ENCODE measurements around the gene PAFAH1B2.

PAFAH1B2 gene

GRCh38 chr11:117177534-117178209 lies 33.6 kb downstream of the PAFAH1B2 start:
- TF ChIP-seq, protein P1, sequence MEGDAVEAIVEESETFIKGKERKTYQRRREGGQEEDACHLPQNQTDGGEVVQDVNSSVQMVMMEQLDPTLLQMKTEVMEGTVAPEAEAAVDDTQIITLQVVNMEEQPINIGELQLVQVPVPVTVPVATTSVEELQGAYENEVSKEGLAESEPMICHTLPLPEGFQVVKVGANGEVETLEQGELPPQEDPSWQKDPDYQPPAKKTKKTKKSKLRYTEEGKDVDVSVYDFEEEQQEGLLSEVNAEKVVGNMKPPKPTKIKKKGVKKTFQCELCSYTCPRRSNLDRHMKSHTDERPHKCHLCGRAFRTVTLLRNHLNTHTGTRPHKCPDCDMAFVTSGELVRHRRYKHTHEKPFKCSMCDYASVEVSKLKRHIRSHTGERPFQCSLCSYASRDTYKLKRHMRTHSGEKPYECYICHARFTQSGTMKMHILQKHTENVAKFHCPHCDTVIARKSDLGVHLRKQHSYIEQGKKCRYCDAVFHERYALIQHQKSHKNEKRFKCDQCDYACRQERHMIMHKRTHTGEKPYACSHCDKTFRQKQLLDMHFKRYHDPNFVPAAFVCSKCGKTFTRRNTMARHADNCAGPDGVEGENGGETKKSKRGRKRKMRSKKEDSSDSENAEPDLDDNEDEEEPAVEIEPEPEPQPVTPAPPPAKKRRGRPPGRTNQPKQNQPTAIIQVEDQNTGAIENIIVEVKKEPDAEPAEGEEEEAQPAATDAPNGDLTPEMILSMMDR (IDR thresholded peaks at IDR 0.05; ENCODE audit: low read depth, low read length) = no peak

DNA sequence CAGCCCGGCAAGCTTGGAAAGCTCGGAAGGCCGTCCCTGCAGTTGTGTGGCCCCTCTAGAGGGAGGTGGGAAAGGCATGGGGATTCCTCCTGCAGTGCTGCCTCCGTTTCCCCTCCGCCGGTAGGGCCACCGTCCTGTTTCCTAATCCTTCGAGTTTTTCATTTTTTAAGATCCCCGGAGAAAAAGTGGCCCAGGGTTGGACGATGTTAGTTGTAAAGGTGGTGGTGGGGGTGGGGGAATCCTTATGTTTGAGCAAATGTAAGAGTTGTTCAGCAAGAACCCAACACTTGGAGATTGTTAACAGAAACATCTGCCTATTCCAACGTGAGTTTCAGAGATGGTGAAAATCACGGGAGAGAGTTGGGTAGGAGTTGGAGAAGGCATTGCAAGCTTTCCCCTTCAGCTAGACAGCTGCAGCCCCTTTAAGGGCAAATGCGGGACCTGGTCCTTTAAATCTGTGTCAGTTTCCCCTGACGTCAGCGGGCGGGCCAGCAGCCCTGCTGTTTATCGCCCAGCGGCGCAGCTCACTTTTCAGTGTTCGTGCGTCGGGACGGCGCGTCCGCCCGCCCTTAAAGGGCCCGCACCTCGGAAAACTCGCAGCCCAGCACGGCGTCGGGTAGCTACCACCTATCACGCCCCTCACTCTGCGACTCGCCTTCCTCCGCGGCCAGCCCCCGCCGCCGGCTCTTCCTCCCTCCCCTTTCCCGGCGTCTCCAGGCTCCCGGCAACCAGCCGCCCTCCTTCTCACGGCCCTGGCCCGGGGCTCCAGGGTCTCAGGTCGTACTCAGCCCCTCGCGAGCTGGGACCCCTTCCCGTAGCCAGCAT lies 34.3 kb downstream of the PAFAH1B2 start, which contains the start of gene SIDT2:
Gene SIDT2 (plus strand): TSS at position 534 of the 825 bp plus-strand sequence. CDS start 521 bp downstream, outside the sequence.
- Histone ChIP-seq H3K4me3 (ENCODE audit: low read depth, low read length) (peak within 1 kb of the TSS; percentile 90), H3K36me3 (peaks cover 3% of the 10 kb centered on the region; the same call in 1 of the 2 replicates), H3K4me1 (peaks cover 11% of the 10 kb centered on the region), H3K27me3 (no peaks in the 10 kb centered on the region), H3K9me3 (no peaks in the 10 kb centered on the region)
- DNase-seq = peak; percentile 96
- TF ChIP-seq, protein P1 (IDR thresholded peaks at IDR 0.05; ENCODE audit: low read depth, low read length) = no peak

More at GRCh38 chr11:117177534-117178209, 33.6 kb downstream of the PAFAH1B2 start:
- peaks cover 3% of the 10 kb centered on the region; the same call in 1 of the 2 replicates for H3K36me3 ChIP-seq
- H3K9me3 ChIP-seq = no peaks in the 10 kb centered on the region
- DNase-seq = no peak
- no peaks in the 10 kb centered on the region for H3K27me3 ChIP-seq
- H3K4me3 ChIP-seq (ENCODE audit: low read depth, low read length) = peak overlapping the region; percentile 90
- H3K4me1 ChIP-seq = peaks cover 19% of the 10 kb centered on the region

- H3K4me3 ChIP-seq (ENCODE audit: low read depth, low read length) = peak overlapping the region; percentile 90
- DNase-seq = peak; percentile 77
- H3K27me3 ChIP-seq = no peaks in the 10 kb centered on the region
- no peaks in the 10 kb centered on the region for H3K9me3 ChIP-seq
- H3K36me3 ChIP-seq = peaks cover 3% of the 10 kb centered on the region; the same call in 1 of the 2 replicates
- H3K4me1 ChIP-seq = peaks cover 9% of the 10 kb centered on the region
- TF ChIP-seq, protein P1 (IDR thresholded peaks at IDR 0.05; ENCODE audit: low read depth, low read length) = no peak
Observed at GRCh38 chr11:117179048-117179999, 35.2 kb downstream of the PAFAH1B2 start.

DNA sequence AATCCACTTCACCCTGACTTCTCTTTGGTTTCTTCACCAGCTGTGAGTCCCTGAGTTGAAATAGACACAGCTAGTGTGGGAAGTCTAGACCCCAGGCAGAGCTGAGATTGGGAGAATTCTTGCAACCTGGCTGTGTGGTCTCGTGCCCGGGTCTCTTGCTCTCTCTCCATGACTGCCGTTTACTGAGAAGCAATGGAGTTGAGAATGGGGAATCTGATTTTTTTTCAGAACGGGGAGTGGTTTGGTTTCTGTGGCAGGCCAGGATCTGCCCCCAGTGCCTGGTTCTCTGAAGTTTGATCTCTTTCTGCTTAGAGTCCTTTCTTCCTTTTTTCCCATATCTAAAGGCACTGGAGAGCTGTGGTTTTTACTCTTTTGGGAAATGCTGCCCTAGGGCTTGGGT lies 35.9 kb downstream of the PAFAH1B2 start:
- Histone ChIP-seq H3K36me3 (peaks cover 3% of the 10 kb centered on the region; the same call in 1 of the 2 replicates), H3K4me1 (peaks cover 9% of the 10 kb centered on the region), H3K9me3 (no peaks in the 10 kb centered on the region), H3K27me3 (no peaks in the 10 kb centered on the region), H3K4me3 (ENCODE audit: low read depth, low read length) (peak overlapping the region; percentile 90)
- no peak for DNase-seq
- TF ChIP-seq, protein P1 (IDR thresholded peaks at IDR 0.05; ENCODE audit: low read depth, low read length) = no peak

DNA sequence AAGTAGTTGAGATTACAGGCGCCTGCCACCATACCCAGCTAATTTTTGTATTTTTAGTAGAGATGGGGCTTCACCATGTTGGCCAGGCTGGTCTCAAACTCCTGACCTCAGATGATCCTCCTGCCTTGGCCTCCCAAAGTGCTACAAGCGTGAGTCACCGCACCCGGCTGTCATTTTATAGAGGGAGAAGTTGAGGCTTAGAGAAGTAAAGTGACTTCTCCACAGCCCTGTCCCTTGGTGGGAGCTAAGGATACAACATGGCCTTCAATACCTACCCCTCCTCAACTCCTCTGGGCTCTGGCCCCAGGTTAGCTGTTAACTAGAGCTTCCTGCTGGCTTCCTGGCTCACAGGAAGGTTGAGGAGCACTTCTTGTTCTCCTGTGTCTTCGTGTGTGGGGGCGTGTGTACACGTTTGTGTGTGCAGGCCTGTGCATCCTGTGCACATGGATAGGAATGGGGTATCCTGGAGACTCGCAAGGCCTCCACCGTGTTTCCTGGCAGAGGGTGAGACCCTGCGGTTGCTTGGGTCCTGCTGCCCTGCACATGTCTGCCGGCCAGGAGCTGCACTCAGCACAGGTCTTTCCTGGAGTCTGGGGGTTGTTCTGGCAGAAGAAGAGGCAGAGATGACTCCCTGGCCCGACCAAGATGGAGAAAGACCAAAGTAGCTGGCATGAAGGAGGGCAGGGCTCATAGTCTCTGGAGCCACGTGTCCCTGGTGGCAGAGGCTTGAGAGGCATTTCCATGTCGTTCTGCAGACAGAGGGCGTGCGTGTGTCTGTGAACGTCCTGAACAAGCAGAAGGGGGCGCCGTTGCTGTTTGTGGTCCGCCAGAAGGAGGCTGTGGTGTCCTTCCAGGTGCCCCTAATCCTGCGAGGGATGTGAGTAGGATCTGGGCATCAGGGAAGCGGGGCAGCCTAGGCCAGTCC lies 36.8 kb downstream of the PAFAH1B2 start:
- DNase-seq = peak; percentile 70
- no peaks in the 10 kb centered on the region for H3K27me3 ChIP-seq
- TF ChIP-seq, protein P1 (IDR thresholded peaks at IDR 0.05; ENCODE audit: low read depth, low read length) = peak; percentile 53; the same call in 1 of the 2 replicates
- no peaks in the 10 kb centered on the region for H3K9me3 ChIP-seq
- peaks cover 3% of the 10 kb centered on the region; the same call in 1 of the 2 replicates for H3K36me3 ChIP-seq
- H3K4me1 ChIP-seq = peaks cover 9% of the 10 kb centered on the region
- no peak overlapping the region for H3K4me3 ChIP-seq (ENCODE audit: low read depth, low read length)

Measured in BE2C (cell line).